ENCODE data around the gene UHMK1.

- TF ChIP-seq EZH2 (IDR thresholded peaks at IDR 0.05; ENCODE audit: low read length, missing control alignments) (no peak), CTCF (conservative IDR thresholded peaks at IDR 0.05 in 1 of 2, IDR thresholded peaks at IDR 0.05 in 1 of 2; ENCODE audit: low read depth in 1 of 2, low read length in 2 of 2) (no peak)
Observed at GRCh38 chr1:162502077-162502476, 4.5 kb downstream of the UHMK1 start.

Data from fibroblast of lung (primary cell).